OCI-LY7 (cell line): ENCODE measurements around the gene SLC16A1. TPM values are rescaled to one million over a fixed set of nuclear protein-coding genes. Genes with fewer than 3 reads are reported as not detected.

Experiments
- BruUV-seq: library from RNA; stranded (reverse); fragments of 400-500 nt; replicated peaks from 2 replicates; lab custom pipeline; 2021; lab: Mats Ljungman, UMichigan
- CTCF ChIA-PET: fragments of 300-600 bp; sonication (Branson Sonifier 250); formaldehyde crosslinking; loops from one replicate; lab custom pipeline; 2022; ENCODE audit warnings: antibody characterized with exemption; ENCODE audit not compliant: unreplicated experiment; lab: Charles Lee
- POLR2A ChIA-PET: fragments of 300-600 bp; sonication (Branson Sonifier 250); formaldehyde crosslinking; loops from one replicate; lab custom pipeline; 2022; ENCODE audit warnings: antibody characterized with exemption; lab: Charles Lee
- DNase-seq: peaks from one replicate; pipeline ENCODE4 v3.0.0-alpha.2; 2015; ENCODE audit warnings: low spot score
- H2AFZ ChIP-seq: fragments of 200-600 bp; sonication (generic), shearing (Covaris generic); 2 replicates; pipeline ENCODE4 v1.6.1; 2014; ENCODE audit warnings: mild to moderate bottlenecking, antibody characterized with exemption, low read length, moderate library complexity
- H3K27ac ChIP-seq: fragments of 200-600 bp; sonication (generic); 2 replicates; pipeline ENCODE4 v1.5.1; 2014; ENCODE audit warnings: mixed run types, low read depth, mild to moderate bottlenecking, moderate library complexity, low read length, inconsistent platforms; ENCODE audit not compliant: poor library complexity, severe bottlenecking
- H3K36me3 ChIP-seq: fragments of 200-600 bp; sonication (generic); 2 replicates; pipeline ENCODE4 v1.6.1; 2014; ENCODE audit warnings: mild to moderate bottlenecking, antibody characterized with exemption, low read length, moderate library complexity, mixed read lengths; ENCODE audit not compliant: insufficient read depth
- H3K4me1 ChIP-seq: fragments of 200-600 bp; sonication (generic); 2 replicates; pipeline ENCODE4 v1.5.1; 2014; ENCODE audit warnings: mild to moderate bottlenecking, low read length; ENCODE audit not compliant: insufficient read depth, poor library complexity, severe bottlenecking
- H3K4me2 ChIP-seq: fragments of 200-600 bp; sonication (generic); 2 replicates; pipeline ENCODE4 v1.6.1; 2014; ENCODE audit warnings: mild to moderate bottlenecking, low read length
- H3K4me3 ChIP-seq: fragments of 200-600 bp; sonication (generic); 2 replicates; pipeline ENCODE4 v1.5.1; 2014; ENCODE audit warnings: mild to moderate bottlenecking, low read depth, low read length; ENCODE audit not compliant: poor library complexity, severe bottlenecking
- H3K79me2 ChIP-seq: fragments of 200-600 bp; sonication (generic); 2 replicates; pipeline ENCODE4 v1.6.1; 2016; ENCODE audit warnings: low read depth, mild to moderate bottlenecking, low read length, moderate library complexity, mixed read lengths; ENCODE audit not compliant: insufficient read depth
- H3K9me2 ChIP-seq: fragments of 200-600 bp; sonication (generic); 2 replicates; pipeline ENCODE4 v1.6.1; 2016; ENCODE audit warnings: mild to moderate bottlenecking, low read length, mixed read lengths; ENCODE audit not compliant: insufficient read depth
- H3K9me3 ChIP-seq: fragments of 200-600 bp; sonication (generic); 2 replicates; pipeline ENCODE4 v1.6.1; 2014; ENCODE audit warnings: mild to moderate bottlenecking, mixed run types, low read length, mixed read lengths
- H4K20me1 ChIP-seq: fragments of 200-600 bp; sonication (generic); 2 replicates; pipeline ENCODE4 v1.6.1; 2014; ENCODE audit warnings: mild to moderate bottlenecking, antibody characterized with exemption, low read length, moderate library complexity, mixed read lengths; ENCODE audit not compliant: insufficient read depth
- EZH2phosphoT487 ChIP-seq: fragments of 200-600 bp; sonication (generic); IDR thresholded peaks from 2 replicates; pipeline ENCODE4 v1.6.1; 2018; ENCODE audit warnings: low read depth, borderline replicate concordance, mild to moderate bottlenecking, mixed run types, antibody characterized with exemption, low read length, moderate library complexity, mixed read lengths
- intact Hi-C: fragments of 100-400 bp; cut with micrococcal nuclease; formaldehyde crosslinking; loops from one replicate; pipeline ENCODE4 v1.10.0; 2022; ENCODE audit not compliant: unreplicated experiment
- small RNA-seq: library from RNA; depleted of rRNA; stranded (forward); fragments of <200 nt; gene quantifications from one replicate; pipeline ENCODE3, GENCODE V24; 2014
- total RNA-seq, 2 experiments: library from RNA; depleted of rRNA in 1 of 2; stranded (reverse); fragments of >200 nt in 1 of 2; shearing (Covaris generic) in 1 of 2; gene quantifications; 2 replicates each; pipeline ENCODE4 v1.2.3, GENCODE V29; 2014 to 2022
- TF ChIP-seq, protein P1 (sequence below): fragments of 200-600 bp; sonication (generic); conservative IDR thresholded peaks from 2 replicates; pipeline ENCODE4 v1.5.1; 2014; ENCODE audit warnings: mild to moderate bottlenecking, antibody characterized with exemption, low read length, moderate library complexity, mixed read lengths

The SLC16A1 gene
- total RNA-seq, 2 experiments from 2014 or later, result 56.1 to 67.8 TPM

DNA sequence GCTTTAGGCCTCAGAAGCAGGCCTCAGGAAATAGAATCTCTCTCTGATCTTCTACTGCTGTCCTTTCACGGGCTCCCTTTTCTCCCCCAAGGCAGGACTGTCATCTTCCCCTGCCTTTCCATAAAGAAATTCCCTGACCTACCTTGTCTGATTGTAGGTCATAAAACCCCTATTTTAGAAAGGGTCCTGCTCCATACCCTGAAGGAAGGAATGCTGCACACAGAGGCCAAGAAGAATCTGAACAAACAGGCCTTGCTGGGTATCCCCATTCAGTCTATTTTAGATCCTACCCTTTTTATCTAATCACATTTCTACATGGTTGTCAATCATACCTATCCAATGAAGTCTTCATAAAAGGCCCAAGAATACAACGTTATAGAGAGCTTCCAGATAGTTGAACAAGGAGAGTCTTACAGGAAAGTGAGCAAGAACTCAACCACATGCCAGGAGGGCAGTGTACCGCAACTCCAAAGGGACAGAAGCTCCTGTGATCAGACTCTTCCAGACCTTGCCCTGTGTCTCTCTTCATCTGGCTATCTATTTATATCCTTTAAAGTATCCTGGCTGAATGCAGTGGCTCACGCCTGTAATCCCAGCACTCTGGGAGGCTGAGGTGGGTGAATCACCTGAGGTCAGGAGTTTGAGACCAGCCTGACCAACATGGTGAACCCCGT is 93.1 kb downstream of the SLC16A1 start:
- ChIA-PET CTCF (no interaction called here), POLR2A (no interaction called here)
- Histone ChIP-seq H2AFZ (peak overlapping the region; percentile 14; the same call in 1 of the 2 replicates), H3K79me2 (no peaks in the 10 kb centered on the region), H3K9me2 (no peaks in the 10 kb centered on the region), H4K20me1 (no peaks in the 10 kb centered on the region), H3K9me3 (no peaks in the 10 kb centered on the region), H3K4me2 (no peak overlapping the region), H3K4me3 (no peak overlapping the region), H3K4me1 (no peaks in the 10 kb centered on the region), H3K27ac (no peak overlapping the region), H3K36me3 (no peaks in the 10 kb centered on the region)
- intact Hi-C loops, result no loop called here
- TF ChIP-seq EZH2phosphoT487, result no peak
- TF ChIP-seq, protein P1, sequence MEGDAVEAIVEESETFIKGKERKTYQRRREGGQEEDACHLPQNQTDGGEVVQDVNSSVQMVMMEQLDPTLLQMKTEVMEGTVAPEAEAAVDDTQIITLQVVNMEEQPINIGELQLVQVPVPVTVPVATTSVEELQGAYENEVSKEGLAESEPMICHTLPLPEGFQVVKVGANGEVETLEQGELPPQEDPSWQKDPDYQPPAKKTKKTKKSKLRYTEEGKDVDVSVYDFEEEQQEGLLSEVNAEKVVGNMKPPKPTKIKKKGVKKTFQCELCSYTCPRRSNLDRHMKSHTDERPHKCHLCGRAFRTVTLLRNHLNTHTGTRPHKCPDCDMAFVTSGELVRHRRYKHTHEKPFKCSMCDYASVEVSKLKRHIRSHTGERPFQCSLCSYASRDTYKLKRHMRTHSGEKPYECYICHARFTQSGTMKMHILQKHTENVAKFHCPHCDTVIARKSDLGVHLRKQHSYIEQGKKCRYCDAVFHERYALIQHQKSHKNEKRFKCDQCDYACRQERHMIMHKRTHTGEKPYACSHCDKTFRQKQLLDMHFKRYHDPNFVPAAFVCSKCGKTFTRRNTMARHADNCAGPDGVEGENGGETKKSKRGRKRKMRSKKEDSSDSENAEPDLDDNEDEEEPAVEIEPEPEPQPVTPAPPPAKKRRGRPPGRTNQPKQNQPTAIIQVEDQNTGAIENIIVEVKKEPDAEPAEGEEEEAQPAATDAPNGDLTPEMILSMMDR, result no peak
- no TSS peak for BruUV-seq
- no peak for DNase-seq

Small RNAs within 50 kb of the gene (small RNA-seq; reads per million reads assigned to genes)
- gene AL390729.2, result not detected

Other genes starting within 250 kb of the SLC16A1 start
- gene RHOC, start 249.1 kb downstream of the SLC16A1 start, total RNA-seq (2014; rRNA removed; shearing (Covaris generic)), result 23.1 and 34.9 TPM in 2 replicates
- 43.3 and 46.2 TPM in 2 replicates for gene RHOC, start 249.1 kb downstream of the SLC16A1 start, total RNA-seq (2022)
- gene PPM1J, start 240.9 kb downstream of the SLC16A1 start, total RNA-seq (2014; rRNA removed; shearing (Covaris generic)), result 1.4 and 1.5 TPM in 2 replicates
- gene PPM1J, start 240.9 kb downstream of the SLC16A1 start, total RNA-seq (2022), result 3.7 and 4.2 TPM in 2 replicates
- gene LRIG2, start 117.0 kb upstream of the SLC16A1 start, total RNA-seq (2014; rRNA removed; shearing (Covaris generic)), result 11.6 and 11.9 TPM in 2 replicates
- 16.7 and 22.3 TPM in 2 replicates for gene LRIG2, start 117.0 kb upstream of the SLC16A1 start, total RNA-seq (2022)